Lower lobe of right lung (tissue), 2 donors: ENCODE data around the gene TMED6. TPM values are rescaled to one million over a fixed set of nuclear protein-coding genes. Genes with fewer than 3 reads are reported as not detected.

Experiments used
- ATAC-seq, 2 donors: fragments of 200-7000 bp; cut with Tn5 transposase; one replicate each; pipeline ENCODE4 v1.9.1; 2020 to 2022; ENCODE audit warnings: mild to moderate bottlenecking in 2 of 2, moderate library complexity in 2 of 2
- DNase-seq: peaks from one replicate; pipeline ENCODE4 v3.0.0-alpha.2; 2020
- H3K27ac ChIP-seq: fragments of 200-600 bp; one replicate; pipeline ENCODE4 v1.8.0; 2022
- H3K27me3 ChIP-seq: fragments of 200-600 bp; one replicate; pipeline ENCODE4 v1.8.0; 2022; ENCODE audit warnings: low read depth
- H3K36me3 ChIP-seq: fragments of 200-600 bp; one replicate; pipeline ENCODE4 v1.8.0; 2022; ENCODE audit warnings: mild to moderate bottlenecking
- H3K4me1 ChIP-seq: fragments of 200-600 bp; one replicate; pipeline ENCODE4 v1.8.0; 2022
- H3K4me3 ChIP-seq: fragments of 200-600 bp; one replicate; pipeline ENCODE4 v1.8.0; 2022; ENCODE audit warnings: mild to moderate bottlenecking
- H3K9me3 ChIP-seq: fragments of 200-600 bp; one replicate; pipeline ENCODE4 v1.8.0; 2022
- CTCF ChIP-seq: fragments of 200-600 bp; IDR thresholded peaks from one replicate; pipeline ENCODE4 v1.8.0; 2022; ENCODE audit warnings: antibody characterized with exemption, mild to moderate bottlenecking
- intact Hi-C: fragments of 100-400 bp; cut with DNase I; formaldehyde crosslinking; loops from one replicate; pipeline ENCODE4 v1.11.0; 2022
- long read RNA-seq: library from polyadenylated mRNA; unstranded; transcript quantifications from one replicate; pipeline ENCODE4 v2.0.0, GENCODE V29; 2021
- total RNA-seq: library from RNA; stranded (reverse); fragmentation: NEBNext Ultra II Directional; extraction: Animal tissue kit (Norgen Biotek cat#: 25700); gene quantifications from one replicate; pipeline ENCODE4 v1.2.1, GENCODE V29; 2021
- donor health status: DM: no; HTN: yes; CAD: no; lungs with severe emphysema.

The TMED6 gene
- total RNA-seq, result 0.77 TPM
- long read RNA-seq, partial matches to known transcripts, result 0 of 1 reads
- long read RNA-seq, other reads (novel, unspliced or antisense), result 0 of 1 reads

GRCh38 chr16:69351309-69352027, at the start of gene TMED6:
TSS of gene TMED6 (minus strand) at chr16:69351786. CDS start at chr16:69351753, 33 bp downstream.
- H3K4me3 ChIP-seq, result no peak within 1 kb of the TSS
- intact Hi-C loops, result no loop called here
- peaks cover 45% of the 10 kb centered on the region for H3K36me3 ChIP-seq
- ATAC-seq, result peak in 1 of 2 donors; percentile 62
- H3K4me1 ChIP-seq, result no peaks in the 10 kb centered on the region
- no peak within 1 kb of the TSS for H3K27ac ChIP-seq
- TF ChIP-seq CTCF, result no peak
- DNase-seq, result no peak
- no peaks in the 10 kb centered on the region for H3K9me3 ChIP-seq
- no peaks in the 10 kb centered on the region for H3K27me3 ChIP-seq

GRCh38 chr16:69399361-69399760, 47.8 kb upstream of the TMED6 start:
- no peak overlapping the region for H3K4me3 ChIP-seq
- ATAC-seq, result no peak
- peaks cover 67% of the 10 kb centered on the region for H3K4me1 ChIP-seq
- intact Hi-C loops, result no loop called here
- DNase-seq, result no peak
- no peak for TF ChIP-seq CTCF
- no peak overlapping the region for H3K27ac ChIP-seq
- no peaks in the 10 kb centered on the region for H3K27me3 ChIP-seq
- no peaks in the 10 kb centered on the region for H3K9me3 ChIP-seq
- no peaks in the 10 kb centered on the region for H3K36me3 ChIP-seq

GRCh38 chr16:69397821-69398521, 46.4 kb upstream of the TMED6 start:
- no peaks in the 10 kb centered on the region for H3K9me3 ChIP-seq
- H3K27me3 ChIP-seq, result no peaks in the 10 kb centered on the region
- ATAC-seq, result peak; percentile 59 to 64
- H3K36me3 ChIP-seq, result no peaks in the 10 kb centered on the region
- peak overlapping the region; percentile 75 for H3K27ac ChIP-seq
- no peak overlapping the region for H3K4me3 ChIP-seq
- peak; percentile 51 for TF ChIP-seq CTCF
- H3K4me1 ChIP-seq, result peaks cover 57% of the 10 kb centered on the region
- DNase-seq, result no peak
- intact Hi-C loops, result no loop called here

DNA sequence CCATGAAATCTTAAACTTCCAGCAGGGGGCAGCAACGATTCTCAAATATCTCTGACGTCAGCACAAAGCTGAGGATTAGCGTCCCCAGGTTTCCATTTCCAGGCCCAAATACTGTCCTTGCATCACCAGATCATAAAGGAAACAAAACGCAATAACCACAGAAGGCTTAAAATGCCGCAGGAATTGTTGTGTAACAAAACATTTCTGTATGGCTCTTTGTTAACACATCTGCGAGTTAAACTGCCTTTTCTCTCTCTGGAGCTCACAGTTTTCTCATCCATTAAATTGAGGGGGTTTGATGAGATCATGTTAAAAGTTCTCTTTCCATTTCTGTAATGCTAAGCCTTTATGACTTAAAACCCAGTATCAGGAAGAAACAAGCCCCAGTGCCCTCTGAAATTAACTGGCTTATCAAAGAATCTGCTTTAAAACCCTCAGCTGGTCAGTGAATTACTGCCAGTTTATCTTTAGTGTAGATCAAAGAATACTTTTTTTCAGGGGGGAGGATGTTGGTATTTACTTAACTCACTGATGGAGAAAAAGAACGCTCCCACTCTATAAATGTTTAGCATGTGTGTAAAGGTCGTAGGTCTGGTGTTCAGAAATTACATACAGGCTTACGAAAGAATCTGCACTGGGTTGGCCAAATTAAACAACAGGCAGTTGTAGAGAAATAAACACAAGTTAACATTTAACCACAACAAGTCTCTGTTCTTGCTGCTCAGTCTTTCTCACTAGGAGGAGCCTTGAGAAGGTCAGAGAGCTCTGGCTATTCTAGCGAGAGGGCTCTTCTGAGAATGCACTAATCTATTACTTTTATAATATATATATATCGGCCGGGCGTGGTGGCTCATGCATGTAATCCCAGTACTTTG, 44.8 kb upstream of the TMED6 start:
- no peaks in the 10 kb centered on the region for H3K36me3 ChIP-seq
- DNase-seq (no peak), ATAC-seq (peak; percentile 87 to 91)
- H3K27ac ChIP-seq, result peak overlapping the region; percentile 75
- intact Hi-C loops, result no loop called here
- peak overlapping the region; percentile 9 for H3K4me3 ChIP-seq
- no peaks in the 10 kb centered on the region for H3K9me3 ChIP-seq
- peak; percentile 71 for TF ChIP-seq CTCF
- H3K4me1 ChIP-seq, result peaks cover 43% of the 10 kb centered on the region
- no peaks in the 10 kb centered on the region for H3K27me3 ChIP-seq

DNA sequence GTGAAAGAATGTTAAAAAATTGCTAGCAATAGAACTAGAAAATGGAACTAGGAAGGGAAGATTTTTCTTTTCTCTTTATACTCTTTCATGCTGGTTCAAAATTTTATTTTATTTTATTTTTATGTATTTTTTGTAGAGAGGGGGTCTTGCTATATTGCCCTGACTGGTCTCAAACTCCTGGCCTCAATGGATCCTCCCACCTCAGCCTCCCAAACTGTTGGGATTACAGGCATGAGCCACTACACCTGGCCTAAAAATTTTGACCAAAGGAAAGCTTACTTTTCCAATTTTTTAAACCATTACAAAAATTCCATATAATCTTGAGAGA, 44.2 kb upstream of the TMED6 start:
- Histone ChIP-seq H3K9me3 (no peaks in the 10 kb centered on the region), H3K27ac (peak overlapping the region; percentile 75), H3K27me3 (no peaks in the 10 kb centered on the region), H3K36me3 (no peaks in the 10 kb centered on the region), H3K4me1 (peaks cover 43% of the 10 kb centered on the region), H3K4me3 (no peak overlapping the region)
- intact Hi-C loops, result no loop called here
- no peak for DNase-seq
- TF ChIP-seq CTCF, result no peak
- no peak for ATAC-seq
